HepG2 (cell line): ENCODE data around the gene SLC9A8. TPM values are rescaled to one million over a fixed set of nuclear protein-coding genes. Genes with fewer than 3 reads are reported as not detected.
A peak's percentile ranks its signal among the peaks of the same experiment; 100 is the strongest.

Experiments used
- AHR ChIP-seq: IDR thresholded peaks from 2 replicates; pipeline ENCODE4 v1.6.1; 2018; ENCODE audit warnings: missing genetic modification reagents, missing compliant biosample characterization
- HNRNPUL1 ChIP-seq: fragments of 200-400 bp; formaldehyde crosslinking; IDR thresholded peaks from 2 replicates; pipeline ENCODE4 v1.6.1; 2017; ENCODE audit warnings: low read depth, mild to moderate bottlenecking, low read length, moderate library complexity
- JARID2 ChIP-seq: sonication (generic); formaldehyde crosslinking; IDR thresholded peaks from 2 replicates; pipeline ENCODE4 v1.8.1; 2023; ENCODE audit warnings: missing genetic modification reagents, inconsistent platforms; ENCODE audit not compliant: insufficient replicate concordance
- PRPF4 ChIP-seq: fragments of 200-400 bp; formaldehyde crosslinking; IDR thresholded peaks from 2 replicates; pipeline ENCODE4 v1.6.1; 2016; ENCODE audit warnings: low read length, low read depth; ENCODE audit not compliant: poor library complexity, severe bottlenecking
- RBFOX2 ChIP-seq: fragments of 200-400 bp; formaldehyde crosslinking; IDR thresholded peaks from 2 replicates; pipeline ENCODE4 v1.6.1; 2017; ENCODE audit warnings: low read depth, mild to moderate bottlenecking, low read length
- SRY ChIP-seq: sonication (generic); formaldehyde crosslinking; IDR thresholded peaks from 2 replicates; pipeline ENCODE4 v1.8.0; 2022; ENCODE audit warnings: mild to moderate bottlenecking, missing genetic modification reagents
- STAG1 ChIP-seq: sonication (generic); formaldehyde crosslinking; IDR thresholded peaks from 2 replicates; pipeline ENCODE4 v1.4.0; 2020; ENCODE audit warnings: missing genetic modification reagents
- SUZ12 ChIP-seq: fragments of 150-350 bp; IDR thresholded peaks from 2 replicates; pipeline ENCODE4 v1.6.1; 2014; ENCODE audit warnings: low read depth, low read length
- TIGD3 ChIP-seq: sonication (generic); formaldehyde crosslinking; IDR thresholded peaks from 2 replicates; pipeline ENCODE4 v1.5.1; 2020; ENCODE audit warnings: mild to moderate bottlenecking, missing genetic modification reagents, borderline replicate concordance
- ZNF143 ChIP-seq: sonication (generic); formaldehyde crosslinking; IDR thresholded peaks from 2 replicates; pipeline ENCODE4 v1.4.0; 2020; ENCODE audit warnings: missing genetic modification reagents
- ZNF17 ChIP-seq: sonication (generic); formaldehyde crosslinking; IDR thresholded peaks from 2 replicates; pipeline ENCODE4 v1.5.0; 2020; ENCODE audit warnings: mild to moderate bottlenecking, missing genetic modification reagents
- ZNF225 ChIP-seq: sonication (generic); formaldehyde crosslinking; IDR thresholded peaks from 2 replicates; pipeline ENCODE4 v1.4.0; 2020; ENCODE audit warnings: mild to moderate bottlenecking, missing genetic modification reagents
- ZNF260 ChIP-seq: sonication (generic); formaldehyde crosslinking; IDR thresholded peaks from 2 replicates; pipeline ENCODE4 v1.4.0; 2020; ENCODE audit warnings: missing genetic modification reagents, low read depth, mild to moderate bottlenecking, borderline replicate concordance
- ZNF331 ChIP-seq: sonication (generic); formaldehyde crosslinking; IDR thresholded peaks from 2 replicates; pipeline ENCODE4 v1.4.0; 2020; ENCODE audit warnings: missing genetic modification reagents
- ZNF333 ChIP-seq: sonication (generic); formaldehyde crosslinking; IDR thresholded peaks from 2 replicates; pipeline ENCODE4 v1.4.0; 2020; ENCODE audit warnings: mild to moderate bottlenecking, missing genetic modification reagents, borderline replicate concordance
- ZNF446 ChIP-seq: sonication (generic); formaldehyde crosslinking; IDR thresholded peaks from 2 replicates; pipeline ENCODE4 v1.5.0; 2020; ENCODE audit warnings: mild to moderate bottlenecking, missing genetic modification reagents
- ZNF552 ChIP-seq: sonication (generic); formaldehyde crosslinking; IDR thresholded peaks from 2 replicates; pipeline ENCODE4 v1.9.0; 2022; ENCODE audit warnings: missing genetic modification reagents, mild to moderate bottlenecking, borderline replicate concordance
- ZNF713 ChIP-seq: sonication (generic); formaldehyde crosslinking; IDR thresholded peaks from 2 replicates; pipeline ENCODE4 v1.4.0; 2020; ENCODE audit warnings: mild to moderate bottlenecking, missing genetic modification reagents
- ZNF768 ChIP-seq: sonication (generic); formaldehyde crosslinking; IDR thresholded peaks from 2 replicates; pipeline ENCODE4 v1.4.0; 2020; ENCODE audit warnings: missing genetic modification reagents
- ZNF839 ChIP-seq: sonication (generic); formaldehyde crosslinking; IDR thresholded peaks from 2 replicates; pipeline ENCODE4 v1.4.0; 2020; ENCODE audit warnings: missing genetic modification reagents, mild to moderate bottlenecking, borderline replicate concordance
- polyA plus RNA-seq, 8 experiments: library from polyadenylated mRNA; depleted of rRNA in 3 of 8; stranded (reverse) in 7 of 8; unstranded in 1 of 8; fragments of >200 nt; fragmentation: Illumina TruSeq in 4 of 8; extraction: Trizol in 4 of 8; gene quantifications; 2 replicates each; pipeline versions ENCODE4 v1.2.1 to v1.2.3, GENCODE V29; 2011 to 2016; ENCODE audit warnings: low read depth in 4 of 8, missing spikeins in 1 of 8, mixed read lengths in 1 of 8; ENCODE audit not compliant: insufficient read depth in 1 of 8
- total RNA-seq, 5 experiments: library from RNA; depleted of rRNA; stranded (reverse); fragments of >200 nt; fragmentation: Illumina TruSeq; extraction: Trizol; gene quantifications; 2 replicates each; pipeline ENCODE4 v1.2.3, GENCODE V29; 2016; ENCODE audit warnings: low read depth in 1 of 5
- TF ChIP-seq, protein P1 (sequence below): sonication (generic); formaldehyde crosslinking; IDR thresholded peaks from 2 replicates; pipeline ENCODE4 v1.8.0; 2022; ENCODE audit warnings: mild to moderate bottlenecking, missing genetic modification reagents; ENCODE audit not compliant: insufficient replicate concordance
- TF ChIP-seq, protein P2 (sequence below): IDR thresholded peaks from 2 replicates; pipeline ENCODE4 v1.6.1; 2016; ENCODE audit warnings: missing biosample characterization, missing genetic modification reagents, low read depth
- TF ChIP-seq, protein P3 (sequence below): sonication (generic); formaldehyde crosslinking; IDR thresholded peaks from 2 replicates; pipeline ENCODE4 v1.5.1; 2020; ENCODE audit warnings: missing genetic modification reagents, mild to moderate bottlenecking, borderline replicate concordance
- TF ChIP-seq, protein P4 (sequence below): sonication (generic); formaldehyde crosslinking; IDR thresholded peaks from 2 replicates; pipeline ENCODE4 v1.5.0; 2020; ENCODE audit warnings: mild to moderate bottlenecking, missing genetic modification reagents

SLC9A8 gene
- total and polyA plus RNA-seq, 2 of the 13 experiments (the other 11 are each of a cell fraction or from before 2014, with no cell fraction given), result 4.1 to 7.4 TPM

GRCh38 chr20:49935746-49936152, 123.1 kb downstream of the SLC9A8 start (continued):
- TF ChIP-seq SRY (CRISPR knock-in tag) (no peak; the same call in 1 of the 2 replicates), STAG1 (no peak), AHR (CRISPR knock-in tag) (no peak), ZNF552 (CRISPR knock-in tag) (no peak), JARID2 (CRISPR knock-in tag) (no peak), ZNF768 (CRISPR knock-in tag) (no peak), HNRNPUL1 (no peak), ZNF839 (CRISPR knock-in tag) (no peak), ZNF331 (no peak), SUZ12 (no peak), ZNF260 (CRISPR knock-in tag) (no peak), RBFOX2 (no peak), ZNF713 (CRISPR knock-in tag) (no peak), ZNF333 (CRISPR knock-in tag) (no peak), ZNF225 (CRISPR knock-in tag) (no peak), ZNF143 (no peak; the same call in 1 of the 2 replicates), PRPF4 (peak; percentile 89), ZNF446 (CRISPR knock-in tag) (no peak), ZNF17 (CRISPR knock-in tag) (no peak), TIGD3 (peak; percentile 46; the same call in 1 of the 2 replicates)
- TF ChIP-seq, protein P1, sequence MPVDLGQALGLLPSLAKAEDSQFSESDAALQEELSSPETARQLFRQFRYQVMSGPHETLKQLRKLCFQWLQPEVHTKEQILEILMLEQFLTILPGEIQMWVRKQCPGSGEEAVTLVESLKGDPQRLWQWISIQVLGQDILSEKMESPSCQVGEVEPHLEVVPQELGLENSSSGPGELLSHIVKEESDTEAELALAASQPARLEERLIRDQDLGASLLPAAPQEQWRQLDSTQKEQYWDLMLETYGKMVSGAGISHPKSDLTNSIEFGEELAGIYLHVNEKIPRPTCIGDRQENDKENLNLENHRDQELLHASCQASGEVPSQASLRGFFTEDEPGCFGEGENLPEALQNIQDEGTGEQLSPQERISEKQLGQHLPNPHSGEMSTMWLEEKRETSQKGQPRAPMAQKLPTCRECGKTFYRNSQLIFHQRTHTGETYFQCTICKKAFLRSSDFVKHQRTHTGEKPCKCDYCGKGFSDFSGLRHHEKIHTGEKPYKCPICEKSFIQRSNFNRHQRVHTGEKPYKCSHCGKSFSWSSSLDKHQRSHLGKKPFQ (CRISPR knock-in tag), result no peak
- TF ChIP-seq, protein P2, sequence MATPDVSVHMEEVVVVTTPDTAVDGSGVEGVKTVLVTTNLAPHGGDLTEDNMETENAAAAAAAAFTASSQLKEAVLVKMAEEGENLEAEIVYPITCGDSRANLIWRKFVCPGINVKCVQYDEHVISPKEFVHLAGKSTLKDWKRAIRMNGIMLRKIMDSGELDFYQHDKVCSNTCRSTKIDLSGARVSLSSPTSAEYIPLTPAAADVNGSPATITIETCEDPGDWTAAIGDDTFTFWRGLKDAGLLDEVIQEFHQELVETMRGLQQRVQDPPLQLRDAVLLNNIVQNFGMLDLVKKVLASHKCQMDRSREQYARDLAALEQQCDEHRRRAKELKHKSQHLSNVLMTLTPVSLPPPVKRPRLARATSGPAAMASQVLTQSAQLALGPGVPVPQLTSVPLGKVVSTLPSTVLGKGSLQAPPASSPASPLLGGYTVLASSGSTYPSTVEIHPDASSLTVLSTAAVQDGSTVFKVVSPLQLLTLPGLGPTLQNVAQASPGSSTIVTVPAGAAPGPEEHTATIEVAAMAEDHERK, result no peak
- TF ChIP-seq, protein P3, sequence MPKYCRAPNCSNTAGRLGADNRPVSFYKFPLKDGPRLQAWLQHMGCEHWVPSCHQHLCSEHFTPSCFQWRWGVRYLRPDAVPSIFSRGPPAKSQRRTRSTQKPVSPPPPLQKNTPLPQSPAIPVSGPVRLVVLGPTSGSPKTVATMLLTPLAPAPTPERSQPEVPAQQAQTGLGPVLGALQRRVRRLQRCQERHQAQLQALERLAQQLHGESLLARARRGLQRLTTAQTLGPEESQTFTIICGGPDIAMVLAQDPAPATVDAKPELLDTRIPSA, result no peak
- TF ChIP-seq, protein P4, sequence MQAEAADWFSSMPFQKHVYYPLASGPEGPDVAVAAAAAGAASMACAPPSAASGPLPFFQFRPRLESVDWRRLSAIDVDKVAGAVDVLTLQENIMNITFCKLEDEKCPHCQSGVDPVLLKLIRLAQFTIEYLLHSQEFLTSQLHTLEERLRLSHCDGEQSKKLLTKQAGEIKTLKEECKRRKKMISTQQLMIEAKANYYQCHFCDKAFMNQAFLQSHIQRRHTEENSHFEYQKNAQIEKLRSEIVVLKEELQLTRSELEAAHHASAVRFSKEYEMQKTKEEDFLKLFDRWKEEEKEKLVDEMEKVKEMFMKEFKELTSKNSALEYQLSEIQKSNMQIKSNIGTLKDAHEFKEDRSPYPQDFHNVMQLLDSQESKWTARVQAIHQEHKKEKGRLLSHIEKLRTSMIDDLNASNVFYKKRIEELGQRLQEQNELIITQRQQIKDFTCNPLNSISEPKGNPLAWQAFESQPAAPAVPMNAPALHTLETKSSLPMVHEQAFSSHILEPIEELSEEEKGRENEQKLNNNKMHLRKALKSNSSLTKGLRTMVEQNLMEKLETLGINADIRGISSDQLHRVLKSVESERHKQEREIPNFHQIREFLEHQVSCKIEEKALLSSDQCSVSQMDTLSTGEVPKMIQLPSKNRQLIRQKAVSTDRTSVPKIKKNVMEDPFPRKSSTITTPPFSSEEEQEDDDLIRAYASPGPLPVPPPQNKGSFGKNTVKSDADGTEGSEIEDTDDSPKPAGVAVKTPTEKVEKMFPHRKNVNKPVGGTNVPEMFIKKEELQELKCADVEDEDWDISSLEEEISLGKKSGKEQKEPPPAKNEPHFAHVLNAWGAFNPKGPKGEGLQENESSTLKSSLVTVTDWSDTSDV (CRISPR knock-in tag), result no peak
